ENCODE results near the gene TMEM53.
"Not testable (repeated sequence)": the region's sequence is repeated elsewhere in the genome, so short reads cannot be mapped to it uniquely, and the experiment has no call there.

TMEM53 gene

DNA sequence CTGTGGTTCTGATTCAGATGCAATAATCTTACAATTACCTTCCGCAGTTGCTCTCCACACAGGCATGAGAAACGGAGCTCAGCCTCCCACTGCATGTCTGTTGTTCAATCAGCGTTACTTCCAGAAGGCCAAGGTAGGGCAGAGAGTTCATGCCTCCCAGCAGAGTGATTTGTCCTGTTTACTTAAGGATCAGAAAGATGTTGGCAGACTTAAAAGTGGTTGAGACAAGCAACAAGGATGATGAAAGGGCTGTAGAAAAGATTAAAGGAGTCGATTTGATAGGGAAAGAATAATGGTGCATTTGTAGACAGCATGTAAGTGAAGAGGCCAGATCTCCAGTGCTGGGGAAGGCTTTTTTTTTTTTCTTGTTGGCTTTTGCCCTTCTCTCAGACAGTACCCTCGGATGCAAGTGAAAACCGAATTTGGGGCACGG is 26.9 kb upstream of the TMEM53 start:
- peak; percentile 45 for DNase-seq
- H3K27ac ChIP-seq = peak overlapping the region; percentile 45

DNA sequence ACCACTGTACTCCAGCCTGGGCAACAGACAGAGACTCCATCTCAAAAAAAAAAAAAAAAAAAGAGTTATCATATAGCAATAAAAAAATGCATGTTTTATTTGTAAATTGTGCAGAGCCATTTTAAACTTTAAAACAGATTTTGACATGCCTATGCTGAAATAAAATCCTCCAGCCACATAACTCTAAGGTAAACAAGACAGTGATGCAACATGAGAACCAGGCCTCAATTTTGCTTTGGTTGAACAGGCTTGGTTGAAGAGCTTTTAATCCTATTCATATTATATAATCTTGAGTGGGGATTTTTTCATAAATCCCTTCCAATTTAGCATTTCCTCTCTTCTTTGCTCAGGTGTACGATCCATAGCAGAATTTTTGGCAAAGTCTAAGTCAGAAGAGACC is 26.3 kb upstream of the TMEM53 start:
- Histone ChIP-seq H3K27ac (peak overlapping the region; percentile 17; the same call in 1 of the 2 replicates), H3K4me3 (ENCODE audit: low read depth, low read length) (no peak overlapping the region), H3K36me3 (no peaks in the 10 kb centered on the region), H3K9me3 (ENCODE audit: severe bottlenecking) (no peaks in the 10 kb centered on the region), H3K27me3 (ENCODE audit: insufficient read depth, low read depth, severe bottlenecking) (no peaks in the 10 kb centered on the region)
- DNase-seq = no peak
- TF ChIP-seq, protein P1, sequence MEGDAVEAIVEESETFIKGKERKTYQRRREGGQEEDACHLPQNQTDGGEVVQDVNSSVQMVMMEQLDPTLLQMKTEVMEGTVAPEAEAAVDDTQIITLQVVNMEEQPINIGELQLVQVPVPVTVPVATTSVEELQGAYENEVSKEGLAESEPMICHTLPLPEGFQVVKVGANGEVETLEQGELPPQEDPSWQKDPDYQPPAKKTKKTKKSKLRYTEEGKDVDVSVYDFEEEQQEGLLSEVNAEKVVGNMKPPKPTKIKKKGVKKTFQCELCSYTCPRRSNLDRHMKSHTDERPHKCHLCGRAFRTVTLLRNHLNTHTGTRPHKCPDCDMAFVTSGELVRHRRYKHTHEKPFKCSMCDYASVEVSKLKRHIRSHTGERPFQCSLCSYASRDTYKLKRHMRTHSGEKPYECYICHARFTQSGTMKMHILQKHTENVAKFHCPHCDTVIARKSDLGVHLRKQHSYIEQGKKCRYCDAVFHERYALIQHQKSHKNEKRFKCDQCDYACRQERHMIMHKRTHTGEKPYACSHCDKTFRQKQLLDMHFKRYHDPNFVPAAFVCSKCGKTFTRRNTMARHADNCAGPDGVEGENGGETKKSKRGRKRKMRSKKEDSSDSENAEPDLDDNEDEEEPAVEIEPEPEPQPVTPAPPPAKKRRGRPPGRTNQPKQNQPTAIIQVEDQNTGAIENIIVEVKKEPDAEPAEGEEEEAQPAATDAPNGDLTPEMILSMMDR (IDR thresholded peaks at IDR 0.05; ENCODE audit: low read depth, low read length) = no peak

More for the DNA sequence above, 26.9 kb upstream of the TMEM53 start:
- Histone ChIP-seq H3K27me3 (ENCODE audit: insufficient read depth, low read depth, severe bottlenecking) (no peaks in the 10 kb centered on the region), H3K36me3 (no peaks in the 10 kb centered on the region), H3K4me3 (ENCODE audit: low read depth, low read length) (no peak overlapping the region), H3K9me3 (ENCODE audit: severe bottlenecking) (no peaks in the 10 kb centered on the region)
- TF ChIP-seq, protein P1 (IDR thresholded peaks at IDR 0.05; ENCODE audit: low read depth, low read length) = no peak

DNA sequence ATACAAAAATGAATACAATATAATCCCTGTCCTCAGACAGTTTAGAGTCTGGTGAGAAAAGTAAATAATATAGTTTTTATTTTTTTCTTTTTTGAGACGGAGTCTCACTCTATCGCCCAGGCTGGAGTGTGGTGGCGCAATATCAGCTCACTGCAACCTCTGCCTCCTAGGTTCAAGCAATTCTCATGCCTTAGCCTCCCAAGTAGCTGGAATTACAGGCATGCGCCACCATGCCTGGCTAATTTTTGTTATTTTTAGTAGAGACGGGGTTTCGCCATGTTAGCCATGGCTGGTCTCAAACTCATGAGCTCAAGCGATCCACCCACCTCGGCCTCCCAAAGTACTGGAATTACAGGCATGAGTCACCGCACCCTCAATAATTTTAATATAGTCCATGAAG is 25.1 kb upstream of the TMEM53 start:
- H3K36me3 ChIP-seq; DNase-seq; H3K9me3 ChIP-seq (ENCODE audit: severe bottlenecking); H3K4me3 ChIP-seq (ENCODE audit: low read depth, low read length); H3K27me3 ChIP-seq (ENCODE audit: insufficient read depth, low read depth, severe bottlenecking); H3K27ac ChIP-seq: not testable (repeated sequence)

DNA sequence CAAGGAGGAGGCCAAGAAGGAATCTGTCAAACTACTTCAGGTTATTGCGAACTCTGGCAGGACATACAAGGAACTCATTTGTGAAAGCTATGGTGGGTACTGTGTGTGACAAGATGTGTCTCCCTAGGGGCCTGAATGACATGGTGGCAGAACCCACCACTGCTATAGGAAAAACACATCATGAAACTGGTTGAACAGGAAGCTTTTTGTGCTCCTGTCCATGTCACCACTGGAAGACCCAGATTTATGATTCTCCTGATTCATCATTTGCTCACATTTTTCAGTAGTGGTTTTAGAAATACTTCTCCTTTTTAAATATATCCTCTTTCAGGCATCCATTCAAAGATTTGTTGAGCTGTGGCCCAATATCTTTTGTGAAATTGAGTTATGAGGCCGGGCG is 23.9 kb upstream of the TMEM53 start:
- no peaks in the 10 kb centered on the region for H3K9me3 ChIP-seq (ENCODE audit: severe bottlenecking)
- no peaks in the 10 kb centered on the region for H3K27me3 ChIP-seq (ENCODE audit: insufficient read depth, low read depth, severe bottlenecking)
- DNase-seq = no peak
- TF ChIP-seq, protein P1 (IDR thresholded peaks at IDR 0.05; ENCODE audit: low read depth, low read length) = no peak
- no peaks in the 10 kb centered on the region for H3K36me3 ChIP-seq
- H3K27ac ChIP-seq = no peak overlapping the region
- H3K4me3 ChIP-seq (ENCODE audit: low read depth, low read length) = no peak overlapping the region

DNA sequence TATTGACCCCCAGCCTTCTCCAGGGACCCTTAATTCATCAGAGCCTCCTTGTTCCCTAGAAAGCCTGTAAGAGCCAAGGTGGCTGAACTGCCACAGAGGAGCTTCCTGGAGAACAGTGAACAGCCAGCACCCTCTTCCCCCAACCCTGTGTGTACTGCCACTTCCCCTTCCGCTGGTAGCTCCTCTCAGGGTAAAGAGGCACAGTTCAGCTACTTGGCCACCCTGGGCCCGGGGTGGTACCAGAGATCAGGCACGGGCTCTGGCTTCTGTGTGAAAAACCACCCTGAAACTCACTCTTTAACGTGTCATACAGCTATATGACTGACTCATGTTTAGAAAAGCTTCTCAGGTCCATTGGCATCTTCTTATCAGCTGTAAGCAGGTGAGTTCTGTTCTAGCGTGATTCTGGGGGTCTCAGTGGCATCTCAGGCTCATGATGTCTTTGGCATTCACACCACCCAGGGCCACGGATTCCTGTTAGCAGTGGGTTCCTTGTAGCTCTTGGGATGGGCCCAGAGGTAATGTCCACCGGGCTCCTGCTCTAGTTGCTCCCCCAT is 22.6 kb upstream of the TMEM53 start:
- Histone ChIP-seq H3K4me3 (ENCODE audit: low read depth, low read length) (no peak overlapping the region), H3K27me3 (ENCODE audit: insufficient read depth, low read depth, severe bottlenecking) (no peaks in the 10 kb centered on the region), H3K36me3 (no peaks in the 10 kb centered on the region), H3K27ac (no peak overlapping the region), H3K9me3 (ENCODE audit: severe bottlenecking) (no peaks in the 10 kb centered on the region)
- no peak for DNase-seq
- TF ChIP-seq, protein P1 (IDR thresholded peaks at IDR 0.05; ENCODE audit: low read depth, low read length) = no peak

DNA sequence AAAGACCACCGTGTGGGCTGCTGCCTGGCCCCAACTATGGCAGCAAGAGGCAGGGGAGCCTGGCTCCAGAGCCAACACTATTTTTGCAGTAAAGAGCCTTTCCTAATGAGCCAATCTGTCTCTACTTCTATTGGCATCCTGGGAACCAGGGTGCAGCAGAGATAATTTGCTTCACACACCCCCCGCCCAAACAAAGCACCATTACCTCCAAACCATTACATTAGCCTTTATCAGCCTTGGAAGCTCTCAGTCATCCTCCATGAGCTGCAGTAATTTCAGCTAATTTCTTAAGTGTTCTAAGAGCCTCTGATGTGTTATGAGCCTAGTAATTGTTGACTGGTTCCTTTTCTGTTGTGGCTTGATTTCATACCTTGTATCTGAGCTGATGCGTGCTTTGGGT is 21.8 kb upstream of the TMEM53 start:
- H3K9me3 ChIP-seq (ENCODE audit: severe bottlenecking) = no peaks in the 10 kb centered on the region
- H3K4me3 ChIP-seq (ENCODE audit: low read depth, low read length) = no peak overlapping the region
- TF ChIP-seq, protein P1 (IDR thresholded peaks at IDR 0.05; ENCODE audit: low read depth, low read length) = no peak
- no peak for DNase-seq
- H3K36me3 ChIP-seq = no peaks in the 10 kb centered on the region
- H3K27ac ChIP-seq = no peak overlapping the region
- H3K27me3 ChIP-seq (ENCODE audit: insufficient read depth, low read depth, severe bottlenecking) = no peaks in the 10 kb centered on the region

Measured in WERI-Rb-1 (cell line).